GM19035 (cell line): Measurements from ENCODE around the gene SELENOM.

Experiments used
- ATAC-seq: cut with Tn5 transposase; IDR thresholded peaks from one replicate; pipeline ENCODE4 v1.9.1; 2021; ENCODE audit not compliant: unreplicated experiment

SELENOM gene

DNA sequence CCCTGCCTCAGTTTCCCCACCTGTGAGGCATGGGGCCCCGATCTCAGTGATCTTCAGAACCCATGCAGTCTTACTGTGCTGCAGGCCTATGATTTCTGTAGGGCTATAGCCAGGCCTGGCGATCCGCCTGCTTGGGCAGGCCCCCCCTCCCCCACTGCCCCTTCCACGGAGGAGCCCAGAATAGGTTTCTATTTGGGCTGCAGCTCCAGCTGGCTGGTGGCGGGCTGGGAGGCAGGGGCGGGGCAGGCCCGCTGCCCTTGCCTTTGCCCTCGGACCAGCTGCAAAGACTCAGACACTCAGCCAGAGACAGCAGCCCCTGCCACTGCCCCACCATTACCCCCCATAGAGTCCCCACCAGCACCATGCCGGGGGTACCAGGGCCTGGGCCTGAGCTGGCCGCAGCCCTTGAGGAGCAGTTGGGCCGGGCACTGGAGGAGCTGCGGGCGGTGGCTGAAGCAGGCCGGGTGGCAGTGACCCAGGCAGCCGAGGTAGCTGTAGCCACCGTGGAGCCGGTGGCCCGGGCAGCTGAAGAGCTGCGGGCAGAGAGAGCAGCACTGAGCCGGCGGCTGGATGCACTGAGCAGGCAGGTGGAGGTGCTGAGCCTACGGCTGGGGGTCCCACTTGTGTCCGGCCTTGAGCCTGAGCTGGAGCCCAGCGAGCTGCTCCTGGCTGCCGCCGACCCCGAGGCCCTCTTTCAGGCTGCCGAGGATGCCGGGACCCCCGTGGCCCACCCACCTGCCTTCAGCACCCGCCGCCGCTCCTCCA is 14.1 kb downstream of the SELENOM start:
- ATAC-seq = no peak

DNA sequence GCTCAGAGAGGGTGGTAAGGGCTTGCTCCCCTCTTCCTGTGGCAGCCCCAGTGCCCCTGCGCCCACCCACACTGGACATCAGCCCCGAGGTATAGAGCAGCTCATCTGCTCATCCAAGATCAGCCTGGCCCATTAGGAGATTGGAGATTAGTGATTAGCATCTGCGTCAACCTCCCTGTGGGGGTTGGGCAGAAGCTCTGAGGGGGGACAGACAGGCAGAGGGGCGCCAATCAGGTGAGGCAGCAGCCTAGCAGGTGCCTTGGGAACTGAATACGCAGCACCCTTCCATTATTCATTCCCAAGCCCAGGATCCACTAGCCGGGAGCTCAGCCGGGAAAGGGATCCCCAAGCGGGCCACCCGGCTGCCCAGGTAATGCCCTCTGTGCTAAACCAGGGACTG is 15.2 kb downstream of the SELENOM start:
- ATAC-seq = no peak

DNA sequence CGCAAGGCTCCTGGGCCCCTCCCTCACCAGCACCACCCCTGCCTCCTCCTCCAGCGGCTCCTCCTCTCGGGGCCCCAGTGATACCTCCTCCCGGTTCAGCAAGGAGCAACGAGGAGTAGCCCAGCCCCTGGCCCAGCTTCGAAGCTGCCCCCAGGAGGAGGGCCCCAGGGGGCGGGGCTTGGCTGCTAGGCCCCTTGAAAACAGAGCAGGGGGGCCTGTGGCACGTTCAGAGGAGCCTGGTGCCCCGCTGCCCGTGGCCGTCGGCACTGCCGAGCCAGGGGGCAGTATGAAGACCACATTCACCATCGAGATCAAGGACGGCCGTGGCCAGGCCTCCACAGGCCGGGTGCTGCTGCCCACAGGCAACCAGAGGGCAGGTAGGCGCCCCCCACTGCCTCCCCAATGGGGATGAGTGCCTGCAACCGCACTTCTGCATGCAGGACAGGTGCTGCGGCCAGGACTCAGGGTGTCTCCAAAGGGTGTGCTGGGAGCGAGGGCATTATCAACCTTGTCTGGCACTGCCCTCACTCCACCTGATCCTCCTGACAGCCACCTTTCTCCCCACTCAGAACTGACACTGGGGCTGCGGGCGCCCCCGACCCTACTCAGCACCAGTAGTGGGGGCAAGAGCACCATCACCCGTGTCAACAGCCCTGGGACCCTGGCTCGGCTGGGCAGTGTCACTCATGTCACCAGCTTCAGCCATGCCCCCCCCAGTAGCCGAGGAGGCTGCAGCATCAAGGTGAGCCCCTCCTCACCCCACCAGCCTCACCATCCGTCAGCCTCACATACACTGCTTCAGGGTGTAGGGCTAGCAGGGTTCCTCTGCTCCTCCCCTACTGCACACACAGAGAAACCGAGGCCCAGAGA is 16.0 kb downstream of the SELENOM start:
- no peak for ATAC-seq

DNA sequence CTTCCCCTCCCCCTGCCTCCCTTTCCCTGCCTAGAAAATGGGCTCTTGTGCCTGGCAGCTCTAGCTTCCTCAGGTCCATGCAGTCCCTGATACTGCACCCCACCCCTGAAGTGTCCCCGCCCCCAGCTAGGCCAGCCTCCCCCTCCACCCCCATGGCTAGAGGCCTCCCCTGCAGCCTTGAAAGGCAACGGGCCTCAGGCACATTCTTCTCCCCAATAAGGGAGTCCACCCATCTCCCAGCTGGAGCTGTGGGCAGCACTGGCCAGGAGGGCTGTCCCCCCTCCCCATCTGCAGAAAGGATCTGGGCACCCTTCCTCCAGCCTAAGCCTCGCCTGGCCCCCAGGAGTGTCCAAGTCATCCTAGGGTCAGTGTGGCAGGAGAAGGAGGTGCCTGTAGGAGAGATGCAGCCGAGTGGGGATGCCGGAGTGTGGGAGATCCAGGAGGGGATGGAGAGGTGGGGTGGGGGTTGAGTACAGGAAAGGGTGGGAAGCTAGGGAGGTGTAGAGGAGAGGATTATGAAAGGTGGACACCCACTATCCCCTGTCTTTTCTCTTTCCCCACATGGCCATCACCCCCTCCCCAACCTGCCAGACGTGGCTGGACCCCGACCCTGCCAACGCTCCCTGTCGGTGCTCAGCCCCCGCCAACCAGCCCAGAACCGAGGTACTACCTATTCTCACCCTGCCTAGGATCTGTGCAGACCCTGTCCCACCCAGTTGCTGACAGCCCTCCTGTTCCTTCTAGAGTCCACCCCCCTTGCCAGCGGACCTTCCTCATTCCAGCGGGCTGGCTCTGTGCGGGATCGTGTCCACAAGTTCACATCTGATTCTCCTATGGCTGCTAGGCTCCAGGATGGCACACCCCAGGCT is 16.9 kb downstream of the SELENOM start:
- ATAC-seq = no peak

DNA sequence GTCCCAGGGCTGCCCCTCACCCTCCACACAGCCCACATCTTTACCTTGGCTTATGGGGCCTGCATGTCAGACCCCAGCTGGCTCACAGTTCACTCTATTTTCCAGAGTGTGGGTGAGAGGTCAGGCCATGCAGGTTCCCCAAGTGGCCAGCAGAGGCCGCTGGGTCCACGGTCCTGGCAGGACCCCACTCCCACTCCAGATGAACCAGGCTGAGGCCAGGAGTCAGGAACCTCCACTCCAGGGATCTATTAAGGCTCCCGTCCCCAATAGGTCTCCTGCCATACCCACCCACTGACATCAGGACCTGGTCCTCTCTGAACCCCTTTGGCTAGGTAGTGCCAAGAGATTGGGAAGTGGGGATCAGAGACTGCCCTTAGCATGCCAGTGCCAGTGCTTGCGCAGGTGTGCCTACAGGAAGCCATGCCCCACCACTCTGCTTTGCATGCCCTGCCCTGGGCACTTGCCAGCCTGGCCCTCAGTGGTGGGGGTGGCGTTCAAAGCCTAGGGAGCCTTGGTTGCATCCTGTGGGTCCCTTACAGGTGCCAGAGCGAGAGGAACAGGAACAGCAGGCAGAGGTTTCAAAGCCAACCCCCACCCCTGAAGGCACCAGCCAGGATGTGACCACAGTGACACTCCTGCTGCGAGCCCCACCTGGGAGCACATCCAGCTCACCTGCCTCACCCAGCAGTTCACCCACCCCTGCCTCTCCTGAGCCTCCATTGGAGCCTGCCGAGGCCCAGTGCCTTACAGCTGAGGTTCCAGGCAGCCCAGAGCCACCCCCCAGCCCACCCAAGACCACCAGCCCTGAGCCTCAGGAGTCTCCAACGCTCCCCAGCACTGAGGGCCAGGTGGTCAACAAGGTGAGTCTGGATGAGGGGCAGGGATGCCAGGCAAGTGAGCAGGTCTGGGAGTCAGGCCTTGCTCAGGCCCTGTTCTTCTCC is 17.9 kb downstream of the SELENOM start:
- ATAC-seq = no peak

DNA sequence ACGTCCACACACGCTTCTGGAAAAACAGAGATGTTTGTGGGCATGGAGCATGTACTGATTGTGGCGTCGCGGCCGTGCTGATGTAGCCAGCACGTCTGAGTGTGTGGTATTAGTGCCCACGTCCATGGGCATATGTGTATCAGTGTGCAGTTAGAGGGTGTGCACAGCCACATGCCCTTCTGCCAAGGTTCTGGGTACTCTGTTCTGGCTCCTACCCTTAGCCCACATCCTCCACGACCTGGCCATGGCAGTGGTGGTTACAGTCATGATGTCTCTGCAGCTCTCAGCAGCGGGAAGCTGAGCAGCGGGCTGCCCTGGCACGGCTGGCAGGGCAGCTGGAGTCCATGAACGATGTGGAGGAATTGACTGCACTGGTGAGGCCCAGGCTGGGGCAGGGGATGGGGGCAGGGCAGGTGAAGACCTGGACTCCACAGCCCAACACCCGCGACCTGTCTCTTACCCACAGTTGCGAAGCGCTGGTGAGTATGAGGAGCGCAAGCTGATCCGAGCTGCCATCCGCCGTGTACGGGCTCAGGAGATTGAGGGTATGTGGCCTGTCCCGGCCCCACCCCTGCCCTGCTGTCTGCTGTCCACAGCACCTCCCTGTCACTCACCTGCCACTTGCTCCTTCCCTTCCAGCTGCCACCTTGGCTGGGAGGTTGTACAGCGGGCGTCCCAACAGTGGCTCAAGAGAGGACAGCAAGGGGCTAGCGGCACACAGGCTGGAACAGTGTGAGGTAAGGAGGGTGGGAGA is 19.0 kb downstream of the SELENOM start:
- no peak for ATAC-seq

DNA sequence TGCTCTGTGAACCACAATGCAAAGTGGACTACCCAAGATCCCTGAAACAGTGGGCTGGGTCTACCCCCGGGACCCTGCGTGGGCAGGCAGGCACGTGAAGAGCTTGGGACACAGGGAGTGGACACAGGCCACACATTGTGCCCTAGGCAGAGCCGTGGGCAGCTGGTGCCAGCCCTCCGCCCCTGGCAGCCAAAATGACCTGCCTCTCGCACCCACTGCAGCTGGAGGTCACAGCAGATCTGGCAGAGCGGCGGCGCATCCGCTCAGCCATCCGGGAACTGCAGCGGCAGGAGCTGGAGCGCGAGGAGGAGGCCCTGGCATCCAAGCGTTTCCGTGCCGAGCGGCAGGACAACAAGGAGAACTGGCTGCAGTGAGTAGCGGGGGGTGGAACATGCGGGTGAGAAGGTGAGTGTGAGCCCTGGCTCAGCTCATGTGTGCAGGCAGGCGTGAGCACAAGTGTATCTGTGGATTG is 19.6 kb downstream of the SELENOM start:
- ATAC-seq = no peak

DNA sequence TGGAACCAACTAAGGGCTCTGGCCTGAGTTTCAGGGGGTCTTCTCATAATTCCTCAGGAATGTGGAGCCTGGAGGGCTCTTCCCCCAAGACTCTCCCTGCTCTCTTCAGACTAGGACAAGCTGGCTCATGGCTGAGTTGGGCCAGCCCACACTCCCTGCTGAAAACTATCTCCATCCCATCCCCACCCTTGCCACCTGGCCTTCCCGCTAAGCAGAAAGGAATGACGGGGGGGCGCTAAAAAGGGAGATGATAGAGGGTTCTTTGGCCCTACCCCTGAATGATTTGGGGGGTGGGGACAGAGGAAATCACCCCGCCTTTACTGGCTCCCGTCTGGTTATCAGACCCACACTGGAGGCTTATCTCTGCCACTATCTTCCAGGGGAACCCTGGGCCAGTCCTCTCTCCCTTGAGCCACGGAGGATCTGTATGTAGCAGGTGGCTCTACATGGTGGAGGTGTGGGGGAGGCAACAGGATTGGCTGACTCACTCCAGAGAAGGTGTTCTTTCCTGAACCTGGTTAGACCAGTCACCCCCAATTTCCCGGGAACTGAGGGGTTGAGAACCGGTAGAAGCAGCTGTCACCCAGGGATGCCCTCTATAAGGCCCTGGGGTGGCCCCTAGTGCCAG is 20.6 kb downstream of the SELENOM start:
- no peak for ATAC-seq

DNA sequence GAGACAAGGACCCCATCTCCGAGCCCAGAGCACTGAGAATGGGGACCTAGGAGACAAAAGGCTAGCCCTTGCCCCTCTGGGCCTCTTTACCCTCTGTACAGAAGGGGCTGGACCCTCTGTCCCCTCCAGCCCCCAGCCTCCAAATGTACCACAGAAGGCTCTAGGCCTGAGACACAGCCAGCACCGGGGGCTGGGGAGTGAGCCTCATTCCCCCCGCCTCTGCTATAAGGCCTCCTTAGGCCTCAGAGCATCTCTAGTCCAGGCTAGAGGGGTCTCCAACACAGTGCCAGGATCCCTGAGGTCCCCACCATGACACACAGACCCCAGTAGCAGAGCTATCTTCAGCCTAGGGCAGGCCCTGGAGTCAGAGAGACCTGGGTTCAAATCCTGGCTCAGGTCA is 21.4 kb downstream of the SELENOM start:
- no peak for ATAC-seq

DNA sequence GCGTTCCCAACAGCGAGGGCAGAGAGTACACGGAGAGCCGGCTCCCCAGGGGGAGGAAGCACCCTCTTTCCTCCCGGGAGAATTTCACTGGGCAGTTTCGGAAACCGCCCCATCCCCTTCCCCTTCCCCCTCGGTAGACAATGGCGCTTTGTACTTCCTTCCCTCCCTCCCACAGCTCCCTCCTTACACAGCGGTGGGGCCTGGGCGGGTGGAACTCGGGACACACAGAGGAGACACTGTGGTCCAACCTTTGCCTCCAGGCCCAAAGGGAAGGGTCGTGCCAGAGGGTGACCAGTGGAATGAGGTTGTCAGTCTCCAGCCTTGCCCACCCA is 21.9 kb downstream of the SELENOM start:
- no peak for ATAC-seq

DNA sequence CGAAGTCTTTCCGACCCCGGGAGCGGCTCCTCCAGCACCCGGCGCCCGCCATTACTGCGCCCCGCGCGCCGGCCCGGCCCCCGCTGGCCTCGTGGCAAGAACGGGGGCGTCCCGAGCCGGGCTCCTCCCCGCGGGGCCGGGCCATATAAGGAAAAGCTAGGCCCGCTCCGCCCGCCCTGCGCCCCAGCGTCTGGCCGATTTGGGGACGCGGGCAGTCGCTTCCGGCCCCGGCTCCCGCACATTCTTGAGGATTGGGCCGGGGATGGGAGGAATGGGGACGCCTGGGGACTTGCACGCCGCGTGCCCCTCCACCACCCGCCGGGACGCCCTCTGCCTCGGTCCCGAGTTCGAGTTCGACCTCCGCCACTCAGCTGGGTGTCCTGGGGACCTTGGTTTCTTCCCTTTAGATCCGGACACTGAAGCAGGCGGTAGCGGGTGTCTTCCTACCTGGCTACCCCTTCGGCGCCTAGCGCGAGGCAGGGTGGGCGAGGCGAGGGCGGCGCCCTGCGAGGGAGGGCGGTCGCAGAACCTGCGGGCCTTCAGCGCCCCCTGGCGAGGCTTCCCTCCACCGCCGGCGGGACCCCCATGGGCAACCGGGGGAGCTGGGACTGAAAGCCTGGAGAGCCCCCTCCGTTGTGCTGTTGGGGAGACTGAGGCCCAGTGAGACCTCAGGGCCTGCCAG is 22.4 kb downstream of the SELENOM start:
- peak; percentile 59 for ATAC-seq

DNA sequence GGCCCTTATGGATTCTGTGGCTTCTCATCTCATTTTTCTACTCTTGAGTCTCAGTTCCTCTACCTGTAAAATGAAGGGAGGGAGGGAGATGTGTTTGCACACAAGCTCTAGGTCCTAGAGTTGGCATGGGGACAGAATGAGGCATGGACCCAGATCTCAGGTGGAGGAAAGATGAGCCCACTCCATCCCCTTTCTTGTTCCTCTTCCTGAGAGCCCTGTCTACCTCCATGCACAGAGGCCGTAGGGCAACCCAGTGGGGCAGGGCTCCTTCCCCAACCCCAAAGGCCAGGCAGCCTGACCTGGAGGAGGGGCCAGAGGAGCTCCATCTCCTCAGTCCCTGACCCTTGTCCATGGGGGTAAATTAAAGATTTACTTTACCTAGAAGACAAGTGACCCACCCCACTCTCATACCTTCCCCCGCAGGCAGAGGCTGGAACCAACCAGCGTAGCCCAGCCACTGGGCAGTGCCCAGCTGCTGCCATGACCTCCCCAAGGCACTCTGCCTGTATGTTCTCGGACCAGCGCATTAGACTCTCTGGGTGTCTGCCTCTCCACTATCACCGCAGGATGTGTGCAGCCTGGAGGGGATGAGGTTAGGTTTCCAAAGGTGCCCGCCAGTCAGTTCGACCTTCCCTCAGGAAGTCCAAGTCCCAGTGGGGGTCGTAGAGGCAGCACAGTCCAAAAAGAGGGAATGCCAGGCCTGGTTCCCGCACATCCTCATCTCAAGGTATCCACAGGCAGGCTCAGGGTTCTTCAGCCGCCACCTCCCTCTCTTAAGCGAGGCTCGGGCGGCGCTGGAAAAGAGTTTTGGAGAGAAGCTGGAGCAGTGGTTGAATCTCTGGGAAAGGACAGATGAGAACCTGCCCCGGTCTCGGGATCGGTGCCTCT is 23.2 kb downstream of the SELENOM start:
- no peak for ATAC-seq

DNA sequence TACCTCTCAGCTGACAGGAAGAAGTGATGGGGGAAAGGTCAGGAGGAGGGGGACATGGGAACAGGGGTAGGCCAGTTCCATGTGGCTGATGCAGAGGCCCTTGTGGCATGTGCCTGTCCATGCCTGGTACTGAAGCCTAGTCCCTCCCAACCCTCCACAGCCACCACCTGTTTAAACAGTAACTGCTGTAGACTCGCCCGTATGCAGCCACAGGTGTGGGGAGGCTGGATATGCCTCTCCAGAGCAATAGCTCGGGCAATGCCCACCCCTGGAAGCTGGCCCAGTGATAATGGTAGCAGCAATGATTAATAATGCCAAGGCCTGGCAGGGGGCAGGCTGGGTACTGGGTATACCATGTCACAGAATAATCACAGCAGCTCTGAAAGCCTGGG is 24.0 kb downstream of the SELENOM start:
- no peak for ATAC-seq

DNA sequence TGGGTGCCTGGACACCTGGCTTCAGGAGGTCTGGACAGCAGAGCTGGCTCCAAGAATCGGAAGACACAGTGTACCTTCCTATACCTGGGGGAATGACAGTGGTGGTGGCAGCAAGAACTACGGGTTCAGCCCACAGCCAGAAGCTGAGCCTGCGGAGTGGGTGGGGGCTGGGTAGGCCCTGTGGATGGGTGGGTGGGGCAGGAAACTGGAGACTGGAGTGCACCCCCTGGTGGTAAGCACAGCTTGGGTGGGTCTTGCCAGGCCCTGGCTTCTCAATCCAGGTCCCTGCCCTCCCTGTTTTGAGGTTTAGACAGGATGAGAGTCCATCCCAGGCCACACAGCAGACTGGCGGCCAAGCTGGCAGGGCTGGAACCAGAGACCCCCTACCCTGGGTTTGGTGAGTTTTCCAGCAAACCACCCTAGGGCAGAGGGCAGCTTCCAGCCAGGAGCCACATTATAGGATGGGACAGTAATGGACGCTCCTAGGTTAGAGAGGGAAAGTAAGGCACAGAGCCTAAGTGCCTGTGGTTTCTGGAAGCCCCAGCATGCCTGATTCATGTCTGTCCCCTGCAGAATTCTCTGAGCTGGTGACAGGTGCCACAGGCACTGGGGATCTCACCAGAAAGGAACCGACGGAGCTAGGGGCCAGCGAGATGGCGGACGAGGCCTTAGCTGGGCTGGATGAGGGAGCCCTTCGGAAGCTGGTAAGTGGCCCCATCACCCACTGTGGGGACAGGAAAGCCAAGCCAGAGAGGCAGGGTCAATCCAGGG is 24.6 kb downstream of the SELENOM start:
- no peak for ATAC-seq

DNA sequence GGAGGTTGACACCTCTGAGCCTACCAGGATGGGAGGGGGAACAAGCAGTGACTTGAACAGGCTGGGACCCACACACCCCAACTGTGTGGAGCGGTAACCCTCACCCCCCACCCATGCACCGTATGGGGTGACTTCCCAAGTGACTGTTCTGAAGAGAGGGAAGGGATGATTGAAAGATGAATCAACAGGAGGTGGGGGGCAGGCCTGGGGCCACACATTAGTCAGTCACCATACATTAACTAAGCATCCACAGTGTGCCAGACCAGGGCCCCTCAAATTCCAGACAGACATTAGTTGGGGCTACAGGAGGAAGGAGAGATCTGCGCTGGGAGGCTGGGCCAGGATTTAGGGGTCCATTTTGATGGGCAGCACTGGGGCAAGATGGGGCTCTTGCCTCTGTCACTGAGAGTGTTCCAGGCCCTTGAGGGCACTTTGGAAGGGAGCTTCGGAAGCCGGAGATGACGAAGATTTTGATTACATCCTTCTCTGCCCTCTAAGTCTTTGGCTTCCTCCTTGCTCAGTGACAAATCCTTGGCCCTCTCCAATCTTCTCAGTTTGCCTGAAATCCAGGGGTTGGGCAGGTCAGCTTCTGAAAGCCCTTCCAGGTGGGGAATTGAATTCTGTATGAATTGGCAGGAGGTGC is 25.3 kb downstream of the SELENOM start:
- no peak for ATAC-seq
